Testis (tissue), 2 donors: ENCODE measurements around the gene MB21D2.

Source experiments
- CTCF ChIP-seq, 3 experiments: fragments of 450-650 bp in 2 of 3; fragments of 200-600 bp in 1 of 3; sonication (generic) in 1 of 3; IDR thresholded peaks; one replicate each; pipeline ENCODE4 v1.5.1; 2016 to 2019; ENCODE audit warnings: antibody characterized with exemption in 3 of 3, mild to moderate bottlenecking in 2 of 3, moderate library complexity in 1 of 3
- POLR2A ChIP-seq: fragments of 450-650 bp; IDR thresholded peaks from one replicate; pipeline ENCODE4 v1.6.1; 2017; ENCODE audit warnings: antibody characterized with exemption, mild to moderate bottlenecking, moderate library complexity

DNA sequence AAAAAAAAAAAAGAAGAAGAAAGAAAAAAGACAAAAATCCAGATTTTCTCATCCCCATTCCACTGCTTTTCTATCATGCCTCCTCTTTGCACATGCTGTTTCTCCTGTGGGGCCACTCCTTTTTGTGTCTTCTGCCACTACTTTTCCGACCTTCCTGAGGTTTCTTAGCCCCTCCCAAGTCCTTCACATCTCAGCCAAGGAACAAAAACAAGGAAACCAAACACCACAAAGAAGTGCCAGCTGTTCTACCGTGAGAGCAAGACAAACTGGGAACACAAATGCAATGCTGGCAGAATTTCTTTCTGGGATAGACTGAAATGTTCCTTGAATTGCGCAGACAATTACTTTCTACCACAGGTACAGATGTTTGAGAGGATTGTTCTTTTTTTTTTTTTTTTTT is 83.2 kb downstream of the MB21D2 start:
- no peak for TF ChIP-seq CTCF (IDR thresholded peaks at IDR 0.05)
- TF ChIP-seq POLR2A = no peak
